IMR-90 (cell line): ENCODE data around the gene NTRK2. TPM values are rescaled to one million over a fixed set of nuclear protein-coding genes. Genes with fewer than 3 reads are reported as not detected.

Experiments
- ATAC-seq: fragments of 200-7000 bp; cut with Tn5 transposase; 2 replicates; pipeline ENCODE4 v1.9.1; 2020; ENCODE audit warnings: low read depth, mild to moderate bottlenecking, moderate library complexity
- BruUV-seq: library from RNA; stranded (reverse); fragments of 400-500 nt; replicated peaks from 2 replicates; lab custom pipeline; 2021; lab: Mats Ljungman, UMichigan
- CTCF ChIA-PET: fragments of 300-600 bp; formaldehyde crosslinking; extraction: SDS; loops from one replicate; lab custom pipeline; 2021; ENCODE audit warnings: antibody characterized with exemption; lab: Yijun Ruan, JAX
- POLR2A ChIA-PET: fragments of 300-600 bp; sonication (Branson Sonifier 250); formaldehyde crosslinking; loops from one replicate; lab custom pipeline; 2022; ENCODE audit warnings: antibody characterized with exemption; ENCODE audit not compliant: unreplicated experiment; lab: Charles Lee
- DNase-seq: peaks from one replicate; pipeline ENCODE4 v3.0.0; 2013
- H2AFZ ChIP-seq: replicated peaks from 2 replicates; pipeline ENCODE3; 2013; ENCODE audit warnings: low read length, mild to moderate bottlenecking; ENCODE audit not compliant: poor library complexity
- H2AK5ac ChIP-seq: 2 replicates; pipeline ENCODE4 v1.6.1; 2013; ENCODE audit warnings: low read depth, low read length, inconsistent platforms
- H2AK9ac ChIP-seq: replicated peaks from 2 replicates; pipeline ENCODE3; 2013; ENCODE audit warnings: mild to moderate bottlenecking, low read depth, low read length, moderate library complexity; ENCODE audit not compliant: poor library complexity
- H2BK120ac ChIP-seq: 2 replicates; pipeline ENCODE4 v1.6.1; 2013; ENCODE audit warnings: low read depth, low read length, inconsistent platforms
- H2BK15ac ChIP-seq: 3 replicates; pipeline ENCODE4 v1.6.1; 2013; ENCODE audit warnings: low read depth, low read length, inconsistent platforms
- H2BK20ac ChIP-seq: 2 replicates; pipeline ENCODE4 v1.6.1; 2013; ENCODE audit warnings: low read depth, mild to moderate bottlenecking, inconsistent platforms, low read length, moderate library complexity
- H2BK5ac ChIP-seq: 2 replicates; pipeline ENCODE4 v1.6.1; 2013; ENCODE audit warnings: mild to moderate bottlenecking, low read depth, low read length, inconsistent platforms; ENCODE audit not compliant: poor library complexity, severe bottlenecking
- H3K14ac ChIP-seq: replicated peaks from 2 replicates; pipeline ENCODE4 v1.6.1; 2013; ENCODE audit warnings: low read depth, low read length, inconsistent platforms
- H3K18ac ChIP-seq: 2 replicates; pipeline ENCODE4 v1.6.1; 2013; ENCODE audit warnings: low read depth, low read length, control low read depth
- H3K23ac ChIP-seq: 2 replicates; pipeline ENCODE4 v1.6.1; 2013; ENCODE audit warnings: low read depth, low read length, inconsistent platforms
- H3K27ac ChIP-seq: 2 replicates; pipeline ENCODE4 v1.5.1; 2013; ENCODE audit warnings: mild to moderate bottlenecking, control low read depth, low read length; ENCODE audit not compliant: insufficient read depth
- H3K27me3 ChIP-seq: 2 replicates; pipeline ENCODE4 v1.6.1; 2013; ENCODE audit warnings: low read length; ENCODE audit not compliant: control insufficient read depth, insufficient read depth
- H3K36me3 ChIP-seq: 2 replicates; pipeline ENCODE4 v1.6.1; 2013; ENCODE audit warnings: low read length, mixed read lengths; ENCODE audit not compliant: control insufficient read depth, insufficient read depth
- H3K4ac ChIP-seq: 2 replicates; pipeline ENCODE4 v1.6.1; 2013; ENCODE audit warnings: low read depth, low read length, inconsistent platforms
- H3K4me1 ChIP-seq: 2 replicates; pipeline ENCODE4 v1.6.1; 2013; ENCODE audit warnings: low read length, mixed read lengths; ENCODE audit not compliant: control insufficient read depth, insufficient read depth
- H3K4me2 ChIP-seq: 2 replicates; pipeline ENCODE4 v1.6.1; 2013; ENCODE audit warnings: low read depth, mild to moderate bottlenecking, control low read depth, low read length, moderate library complexity
- H3K4me3 ChIP-seq: 2 replicates; pipeline ENCODE4 v1.5.1; 2013; ENCODE audit warnings: low read depth, mild to moderate bottlenecking, control low read depth, low read length, moderate library complexity; ENCODE audit not compliant: insufficient read depth
- H3K56ac ChIP-seq: 2 replicates; pipeline ENCODE4 v1.6.1; 2013; ENCODE audit warnings: low read length, inconsistent platforms; ENCODE audit not compliant: insufficient read depth; ENCODE audit errors: extremely low read depth
- H3K79me1 ChIP-seq, 2 experiments: 2 replicates each; pipeline ENCODE4 v1.6.1; 2013; ENCODE audit warnings: low read length in 2 of 2, inconsistent platforms in 1 of 2, low read depth in 1 of 2
- H3K9ac ChIP-seq: 2 replicates; pipeline ENCODE4 v1.6.1; 2013; ENCODE audit warnings: low read depth, low read length, control low read depth
- H3K9me1 ChIP-seq: 2 replicates; pipeline ENCODE4 v1.6.1; 2013; ENCODE audit warnings: low read length, inconsistent platforms; ENCODE audit not compliant: insufficient read depth
- H3K9me3 ChIP-seq: 2 replicates; pipeline ENCODE4 v1.6.1; 2013; ENCODE audit warnings: low read length; ENCODE audit not compliant: control insufficient read depth, insufficient read depth
- H4K20me1 ChIP-seq: 2 replicates; pipeline ENCODE4 v1.6.1; 2013; ENCODE audit warnings: low read length, inconsistent platforms; ENCODE audit not compliant: insufficient read depth
- H4K5ac ChIP-seq: 2 replicates; pipeline ENCODE4 v1.6.1; 2013; ENCODE audit warnings: mild to moderate bottlenecking, low read depth, low read length, control low read depth
- H4K8ac ChIP-seq, 2 experiments: 2 replicates each; pipeline ENCODE4 v1.6.1; 2013; ENCODE audit warnings: low read depth in 2 of 2, low read length in 2 of 2, control low read depth in 1 of 2, inconsistent platforms in 1 of 2
- H4K91ac ChIP-seq: 2 replicates; pipeline ENCODE4 v1.6.1; 2013; ENCODE audit warnings: low read depth, low read length, inconsistent platforms; ENCODE audit not compliant: insufficient read depth
- BHLHE40 ChIP-seq: fragments of 150-350 bp; IDR thresholded peaks from 2 replicates; pipeline ENCODE4 v1.6.1; 2016; ENCODE audit warnings: mild to moderate bottlenecking, low read depth, low read length
- CEBPB ChIP-seq: IDR thresholded peaks from 2 replicates; pipeline ENCODE4 v1.6.1; 2012; ENCODE audit warnings: low read depth, low read length, improper control_type of control experiment
- CHD1 ChIP-seq: IDR thresholded peaks from 2 replicates; pipeline ENCODE4 v1.6.1; 2012; ENCODE audit warnings: low read depth, low read length, improper control_type of control experiment
- FOS ChIP-seq: fragments of 150-350 bp; IDR thresholded peaks from 2 replicates; pipeline ENCODE4 v1.6.1; 2016; ENCODE audit warnings: low read depth, low read length
- MAZ ChIP-seq: IDR thresholded peaks from 2 replicates; pipeline ENCODE4 v1.6.1; 2012; ENCODE audit warnings: low read depth, mild to moderate bottlenecking, low read length, improper control_type of control experiment, moderate library complexity, borderline replicate concordance
- MXI1 ChIP-seq: IDR thresholded peaks from 2 replicates; pipeline ENCODE4 v1.6.1; 2012; ENCODE audit warnings: low read depth, mild to moderate bottlenecking, low read length, moderate library complexity, borderline replicate concordance
- NFE2L2 ChIP-seq: fragments of 150-350 bp; IDR thresholded peaks from 2 replicates; pipeline ENCODE4 v1.6.1; 2016; ENCODE audit warnings: low read depth, mild to moderate bottlenecking, low read length
- POLR2A ChIP-seq: IDR thresholded peaks from 2 replicates; pipeline ENCODE4 v1.6.1; 2012; ENCODE audit warnings: mild to moderate bottlenecking, low read depth, low read length
- RAD21 ChIP-seq: IDR thresholded peaks from 2 replicates; pipeline ENCODE4 v1.6.1; 2012; ENCODE audit warnings: low read length, improper control_type of control experiment
- RCOR1 ChIP-seq: IDR thresholded peaks from 2 replicates; pipeline ENCODE4 v1.6.1; 2012; ENCODE audit warnings: mild to moderate bottlenecking, low read length, improper control_type of control experiment; ENCODE audit not compliant: insufficient replicate concordance
- SMC3 ChIP-seq: fragments of 150-350 bp; IDR thresholded peaks from 2 replicates; pipeline ENCODE4 v1.6.1; 2016; ENCODE audit warnings: low read depth, mild to moderate bottlenecking, antibody characterized with exemption, low read length, moderate library complexity
- WGBS, 2 experiments: methylation state at CpG; one replicate each; pipeline versions ENCODE4 v1.1.5 to v1.1.7; 2013; ENCODE audit warnings: missing lambda C conversion rate in 2 of 2; ENCODE audit not compliant: insufficient read length in 1 of 2; ENCODE audit errors: extremely low coverage in 2 of 2; 5-methylcytosine and 5-hydroxymethylcytosine counted together
- dilution Hi-C: fragments of 300-500 bp; cut with HindIII; formaldehyde crosslinking; loops from one replicate; pipeline ENCODE4 v1.14.3; 2018; ENCODE audit warnings: low sequenced_read_pairs; ENCODE audit not compliant: unreplicated experiment
- in situ Hi-C: fragments of 300-500 bp; cut with MboI; formaldehyde crosslinking; loops from 3 replicates; pipeline ENCODE4 v1.14.3; 2019; ENCODE audit warnings: low sequenced_read_pairs, inconsistent platforms, mixed read lengths
- intact Hi-C: fragments of 100-400 bp; cut with micrococcal nuclease; formaldehyde crosslinking; loops from 2 replicates; pipeline ENCODE4 v1.10.0; 2022
- polyA plus RNA-seq, 3 experiments: library from polyadenylated mRNA; depleted of rRNA; stranded (reverse); fragments of >200 nt; gene quantifications; 2 replicates each; pipeline ENCODE4 v1.2.3, GENCODE V29; 2012; ENCODE audit warnings: low replicate concordance in 1 of 3
- total RNA-seq: library from RNA; depleted of rRNA; stranded (reverse); fragments of >200 nt; gene quantifications from 2 replicates; pipeline ENCODE4 v1.2.3, GENCODE V29; 2012
- TF ChIP-seq, protein P1 (sequence below): conservative IDR thresholded peaks from 2 replicates; pipeline ENCODE4 v1.5.1; 2012; ENCODE audit warnings: mild to moderate bottlenecking, low read depth, low read length, improper control_type of control experiment
- TF ChIP-seq, protein P2 (sequence below): fragments of 150-350 bp; IDR thresholded peaks from 2 replicates; pipeline ENCODE4 v1.6.1; 2017; ENCODE audit warnings: mild to moderate bottlenecking, antibody characterized with exemption, low read length, low read depth
- TF ChIP-seq, protein P3 (sequence below): fragments of 150-350 bp; IDR thresholded peaks from 2 replicates; pipeline ENCODE4 v1.6.1; 2016; ENCODE audit warnings: low read depth, mild to moderate bottlenecking, low read length, moderate library complexity, borderline replicate concordance

The NTRK2 gene
- total and polyA plus RNA-seq, 2 of the 4 experiments (the other 2 are of a cell fraction), result under 0.01 to 0.02 TPM

DNA sequence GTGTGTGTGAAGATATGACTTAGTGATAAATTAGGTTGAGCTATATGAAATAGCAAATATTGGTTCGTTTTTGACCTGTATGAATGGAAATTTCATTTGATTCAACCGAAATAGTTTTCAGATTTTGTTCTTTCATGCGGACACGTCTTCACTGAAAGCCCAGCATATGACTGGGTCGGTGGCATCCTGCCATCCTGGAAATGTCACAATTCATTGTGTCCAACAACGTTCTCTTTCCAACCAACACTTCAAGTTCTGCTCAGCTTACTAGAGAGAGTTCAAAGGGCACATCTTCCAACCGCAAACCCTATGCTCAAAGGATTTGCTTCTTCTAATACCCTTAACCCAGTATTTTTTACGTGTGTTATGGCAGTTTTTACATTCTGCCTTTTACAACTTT lies 252.5 kb downstream of the NTRK2 start:
- Histone ChIP-seq H3K9me1 (no peaks in the 10 kb centered on the region), H3K14ac (no peak overlapping the region), H4K5ac (no peak overlapping the region), H3K4me3 (no peak overlapping the region), H2AFZ (no peak overlapping the region), H4K20me1 (no peaks in the 10 kb centered on the region), H2AK5ac (no peak overlapping the region), H2BK5ac (no peak overlapping the region), H4K91ac (no peak overlapping the region), H3K9me3 (peaks cover 12% of the 10 kb centered on the region), H3K79me1 (no peaks in the 10 kb centered on the region), H2BK120ac (no peak overlapping the region), H3K27me3 (no peaks in the 10 kb centered on the region), H3K18ac (no peak overlapping the region), H3K4ac (no peak overlapping the region), H3K56ac (no peak overlapping the region), H4K8ac (no peak overlapping the region), H3K4me2 (no peak overlapping the region), H3K4me1 (no peaks in the 10 kb centered on the region), H2BK15ac (no peak overlapping the region), H3K23ac (no peak overlapping the region), H3K9ac (no peak overlapping the region), H2BK20ac (no peak overlapping the region), H3K36me3 (no peaks in the 10 kb centered on the region), H3K27ac (no peak overlapping the region), H2AK9ac (no peak overlapping the region)
- ATAC-seq (no peak), DNase-seq (no peak)
- in situ Hi-C loops, result no loop called here
- POLR2A ChIA-PET, result no interaction called here
- dilution Hi-C loops, result no loop called here
- no peak for TF ChIP-seq POLR2A
- no peak for TF ChIP-seq SMC3
- TF ChIP-seq FOS, result no peak
- TF ChIP-seq, protein P1, sequence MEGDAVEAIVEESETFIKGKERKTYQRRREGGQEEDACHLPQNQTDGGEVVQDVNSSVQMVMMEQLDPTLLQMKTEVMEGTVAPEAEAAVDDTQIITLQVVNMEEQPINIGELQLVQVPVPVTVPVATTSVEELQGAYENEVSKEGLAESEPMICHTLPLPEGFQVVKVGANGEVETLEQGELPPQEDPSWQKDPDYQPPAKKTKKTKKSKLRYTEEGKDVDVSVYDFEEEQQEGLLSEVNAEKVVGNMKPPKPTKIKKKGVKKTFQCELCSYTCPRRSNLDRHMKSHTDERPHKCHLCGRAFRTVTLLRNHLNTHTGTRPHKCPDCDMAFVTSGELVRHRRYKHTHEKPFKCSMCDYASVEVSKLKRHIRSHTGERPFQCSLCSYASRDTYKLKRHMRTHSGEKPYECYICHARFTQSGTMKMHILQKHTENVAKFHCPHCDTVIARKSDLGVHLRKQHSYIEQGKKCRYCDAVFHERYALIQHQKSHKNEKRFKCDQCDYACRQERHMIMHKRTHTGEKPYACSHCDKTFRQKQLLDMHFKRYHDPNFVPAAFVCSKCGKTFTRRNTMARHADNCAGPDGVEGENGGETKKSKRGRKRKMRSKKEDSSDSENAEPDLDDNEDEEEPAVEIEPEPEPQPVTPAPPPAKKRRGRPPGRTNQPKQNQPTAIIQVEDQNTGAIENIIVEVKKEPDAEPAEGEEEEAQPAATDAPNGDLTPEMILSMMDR, result no peak
- no peak for TF ChIP-seq NFE2L2
- TF ChIP-seq RAD21, result no peak
- TF ChIP-seq MXI1, result no peak
- TF ChIP-seq MAZ, result no peak
- no peak for TF ChIP-seq RCOR1
- no peak for TF ChIP-seq CHD1
- TF ChIP-seq, protein P2, sequence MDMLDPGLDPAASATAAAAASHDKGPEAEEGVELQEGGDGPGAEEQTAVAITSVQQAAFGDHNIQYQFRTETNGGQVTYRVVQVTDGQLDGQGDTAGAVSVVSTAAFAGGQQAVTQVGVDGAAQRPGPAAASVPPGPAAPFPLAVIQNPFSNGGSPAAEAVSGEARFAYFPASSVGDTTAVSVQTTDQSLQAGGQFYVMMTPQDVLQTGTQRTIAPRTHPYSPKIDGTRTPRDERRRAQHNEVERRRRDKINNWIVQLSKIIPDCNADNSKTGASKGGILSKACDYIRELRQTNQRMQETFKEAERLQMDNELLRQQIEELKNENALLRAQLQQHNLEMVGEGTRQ, result no peak
- no peak for TF ChIP-seq BHLHE40
- TF ChIP-seq CEBPB, result no peak
- TF ChIP-seq, protein P3, sequence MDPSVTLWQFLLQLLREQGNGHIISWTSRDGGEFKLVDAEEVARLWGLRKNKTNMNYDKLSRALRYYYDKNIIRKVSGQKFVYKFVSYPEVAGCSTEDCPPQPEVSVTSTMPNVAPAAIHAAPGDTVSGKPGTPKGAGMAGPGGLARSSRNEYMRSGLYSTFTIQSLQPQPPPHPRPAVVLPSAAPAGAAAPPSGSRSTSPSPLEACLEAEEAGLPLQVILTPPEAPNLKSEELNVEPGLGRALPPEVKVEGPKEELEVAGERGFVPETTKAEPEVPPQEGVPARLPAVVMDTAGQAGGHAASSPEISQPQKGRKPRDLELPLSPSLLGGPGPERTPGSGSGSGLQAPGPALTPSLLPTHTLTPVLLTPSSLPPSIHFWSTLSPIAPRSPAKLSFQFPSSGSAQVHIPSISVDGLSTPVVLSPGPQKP, result no peak
- 31% methylated on average over 4 of the region's 8 CpGs; no CpG with 5 or more reads in 1 of the 2 experiments for WGBS, 2 experiments
- intact Hi-C loops, result no loop called here
- CTCF ChIA-PET, result no interaction called here
- no TSS peak for BruUV-seq
